Activated naive CD8-positive, alpha-beta T cell treated with anti-CD3 and anti-CD28 coated beads for 36 hours (primary cell): ENCODE measurements around the gene PRKN. TPM values are rescaled to one million over a fixed set of nuclear protein-coding genes. Genes with fewer than 3 reads are reported as not detected.
"Not testable (repeated sequence)": the region's sequence is repeated elsewhere in the genome, so short reads cannot be mapped to it uniquely, and the experiment has no call there.

Source experiments
- DNase-seq: peaks from one replicate; pipeline ENCODE4 v3.0.0; 2021
- H3K27ac Mint-ChIP-seq: one replicate; pipeline ENCODE4 v1.8.0; 2022; ENCODE audit warnings: mild to moderate bottlenecking, moderate library complexity, mixed read lengths
- H3K27me3 Mint-ChIP-seq: one replicate; pipeline ENCODE4 v1.8.0; 2022; ENCODE audit warnings: mild to moderate bottlenecking, mixed read lengths
- H3K36me3 Mint-ChIP-seq: one replicate; pipeline ENCODE4 v1.8.0; 2021; ENCODE audit warnings: mild to moderate bottlenecking, mixed read lengths
- H3K4me1 Mint-ChIP-seq: one replicate; pipeline ENCODE4 v1.8.0; 2021; ENCODE audit warnings: mixed read lengths
- H3K4me3 Mint-ChIP-seq: one replicate; pipeline ENCODE4 v1.8.0; 2022; ENCODE audit warnings: mild to moderate bottlenecking, moderate library complexity, mixed read lengths
- H3K9me3 Mint-ChIP-seq: one replicate; pipeline ENCODE4 v1.8.0; 2022; ENCODE audit warnings: mixed read lengths
- total RNA-seq, 2 experiments: library from RNA; stranded (reverse); gene quantifications; one replicate each; pipeline ENCODE4 v1.2.3, GENCODE V29; 2021

PRKN gene
- total RNA-seq, 2 experiments from 2014 or later, result 0.26 to 0.52 TPM

DNA sequence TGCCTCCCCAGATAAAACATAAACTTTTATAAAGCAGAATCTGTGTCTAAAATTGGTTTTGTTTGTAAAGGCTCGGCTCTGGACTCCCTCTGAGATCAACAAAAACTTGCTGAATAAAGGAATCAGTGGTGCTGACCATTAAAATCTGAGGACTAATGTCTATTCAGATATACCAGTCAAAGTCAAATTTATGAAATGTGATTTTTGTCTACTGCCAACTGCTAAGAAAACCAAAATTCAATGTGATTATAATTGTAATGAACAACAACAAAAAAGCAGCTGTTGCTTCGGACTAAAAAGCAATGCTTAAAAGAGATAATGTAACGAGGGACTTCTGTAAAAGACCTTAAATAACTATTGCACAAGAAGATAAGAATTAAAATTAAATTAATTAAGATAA lies 26.6 kb downstream of the PRKN start:
- Mint-ChIP-seq H3K27ac (no peak overlapping the region), H3K4me3 (no peak overlapping the region), H3K4me1 (no peaks in the 10 kb centered on the region), H3K36me3 (no peaks in the 10 kb centered on the region), H3K9me3 (no peaks in the 10 kb centered on the region), H3K27me3 (no peaks in the 10 kb centered on the region)
- no peak for DNase-seq

- no peaks in the 10 kb centered on the region for H3K4me1 Mint-ChIP-seq
These were observed 27.6 kb downstream of the PRKN start for GRCh38 chr6:162699961-162700360.

DNA sequence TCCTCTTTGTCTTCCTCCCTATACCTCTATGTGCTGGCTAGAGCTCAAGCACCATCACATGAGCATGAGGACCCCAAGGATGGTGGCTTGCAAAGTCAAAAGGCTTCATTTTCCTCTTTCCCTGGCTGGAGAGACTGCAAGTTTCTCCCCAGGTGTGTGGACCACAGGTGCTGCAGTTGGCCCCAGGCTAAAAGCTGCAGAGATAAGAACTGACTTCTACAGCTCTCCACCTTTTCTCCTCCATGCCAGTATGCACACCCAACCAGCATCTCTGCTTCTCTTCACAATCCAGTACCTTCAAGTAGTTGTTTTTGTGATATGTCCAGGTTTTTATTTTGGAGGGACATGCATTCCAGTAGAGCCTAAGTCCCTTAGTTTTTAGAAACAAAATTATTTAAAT lies 29.1 kb downstream of the PRKN start:
- Mint-ChIP-seq H3K27me3 (no peaks in the 10 kb centered on the region), H3K9me3 (no peaks in the 10 kb centered on the region), H3K4me1 (no peaks in the 10 kb centered on the region), H3K27ac (no peak overlapping the region), H3K4me3 (no peak overlapping the region), H3K36me3 (peaks cover 5% of the 10 kb centered on the region)
- no peak for DNase-seq

More at GRCh38 chr6:162699961-162700360, 27.6 kb downstream of the PRKN start:
- H3K4me3 Mint-ChIP-seq, result no peak overlapping the region
- H3K9me3 Mint-ChIP-seq, result no peaks in the 10 kb centered on the region
- no peaks in the 10 kb centered on the region for H3K36me3 Mint-ChIP-seq
- H3K27me3 Mint-ChIP-seq, result no peaks in the 10 kb centered on the region
- no peak for DNase-seq
- no peak overlapping the region for H3K27ac Mint-ChIP-seq

- Mint-ChIP-seq H3K9me3 (no peaks in the 10 kb centered on the region), H3K4me3 (no peak overlapping the region), H3K4me1 (no peaks in the 10 kb centered on the region), H3K27ac (no peak overlapping the region), H3K36me3 (peaks cover 5% of the 10 kb centered on the region), H3K27me3 (no peaks in the 10 kb centered on the region)
- DNase-seq, result no peak
These were observed 29.6 kb downstream of the PRKN start for GRCh38 chr6:162697872-162698403.

DNA sequence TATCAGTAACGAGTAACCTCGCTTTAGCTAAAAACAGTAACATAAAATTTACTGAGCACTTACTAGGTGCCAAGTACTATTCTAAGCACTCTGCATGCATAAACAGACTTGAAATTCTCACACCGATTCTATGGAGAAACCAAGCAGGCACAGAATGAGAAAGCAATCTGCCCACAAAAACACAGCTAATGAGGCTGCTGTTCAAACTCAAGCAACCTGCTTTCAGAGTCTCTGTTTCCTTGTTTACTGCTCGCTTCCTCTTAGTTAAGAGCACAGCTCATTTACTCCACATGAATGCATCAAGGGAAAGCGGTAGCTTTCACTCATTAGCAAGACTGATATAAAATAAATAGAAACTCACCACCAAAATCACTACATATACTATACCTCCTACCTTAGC lies 37.4 kb downstream of the PRKN start:
- H3K27ac Mint-ChIP-seq, result no peak overlapping the region
- DNase-seq, result no peak
- H3K4me3 Mint-ChIP-seq, result no peak overlapping the region
- no peaks in the 10 kb centered on the region for H3K9me3 Mint-ChIP-seq
- H3K27me3 Mint-ChIP-seq, result no peaks in the 10 kb centered on the region
- H3K36me3 Mint-ChIP-seq, result peaks cover 5% of the 10 kb centered on the region
- no peaks in the 10 kb centered on the region for H3K4me1 Mint-ChIP-seq

DNA sequence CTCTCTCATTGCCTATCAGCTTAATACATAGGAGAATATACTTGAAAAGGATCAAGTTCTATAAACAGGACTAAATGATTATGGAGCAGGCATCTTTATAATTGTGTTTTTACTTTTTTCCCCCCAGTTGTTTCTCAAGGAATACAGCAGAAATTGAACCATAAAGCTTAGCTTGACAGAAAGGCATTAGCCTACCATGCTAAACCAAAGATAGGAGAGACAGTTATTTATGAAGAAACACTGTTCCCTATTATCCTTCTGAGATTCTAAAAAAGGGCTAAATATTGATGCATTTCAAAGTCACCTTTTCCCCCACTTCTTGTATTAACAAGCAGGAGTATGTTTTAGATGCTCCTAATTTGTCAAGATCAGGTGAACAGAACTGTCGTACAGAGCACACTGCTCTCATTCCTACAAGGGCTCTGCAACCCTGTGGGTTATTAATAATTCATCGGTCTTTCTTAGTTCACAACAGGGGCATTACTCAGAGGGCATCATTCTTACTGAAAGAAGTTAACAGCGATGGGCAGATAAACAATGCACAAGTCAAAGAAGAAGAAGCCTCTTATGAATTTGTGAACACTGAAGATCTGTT lies 38.7 kb downstream of the PRKN start:
- no peak overlapping the region for H3K27ac Mint-ChIP-seq
- peaks cover 4% of the 10 kb centered on the region for H3K36me3 Mint-ChIP-seq
- no peaks in the 10 kb centered on the region for H3K9me3 Mint-ChIP-seq
- no peak for DNase-seq
- H3K4me1 Mint-ChIP-seq, result no peaks in the 10 kb centered on the region
- no peak overlapping the region for H3K4me3 Mint-ChIP-seq
- H3K27me3 Mint-ChIP-seq, result no peaks in the 10 kb centered on the region

DNA sequence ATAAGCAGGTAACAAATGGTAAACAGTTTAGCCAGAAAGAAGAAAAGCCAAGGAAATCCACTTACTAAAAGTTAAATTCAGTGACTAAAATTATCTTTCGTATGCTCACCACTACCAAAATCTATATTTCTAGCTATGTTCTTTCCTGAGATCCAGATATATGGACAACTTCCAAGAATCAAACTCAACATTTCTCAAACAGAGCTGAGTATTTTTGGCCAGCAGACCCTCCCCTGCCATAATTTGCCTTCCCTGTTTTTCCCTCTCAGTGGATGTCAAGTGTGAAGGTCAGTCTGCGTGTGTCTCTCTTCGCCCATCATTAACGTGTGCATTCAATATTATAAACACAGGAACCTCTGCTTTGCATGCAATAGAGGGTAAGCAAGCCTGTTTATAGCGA lies 42.0 kb downstream of the PRKN start:
- Mint-ChIP-seq H3K4me1 (no peaks in the 10 kb centered on the region), H3K27me3 (no peaks in the 10 kb centered on the region), H3K27ac (no peak overlapping the region), H3K4me3 (no peak overlapping the region), H3K36me3 (no peaks in the 10 kb centered on the region), H3K9me3 (peaks cover 4% of the 10 kb centered on the region)
- no peak for DNase-seq

- H3K36me3 Mint-ChIP-seq, result no peaks in the 10 kb centered on the region
- no peaks in the 10 kb centered on the region for H3K27me3 Mint-ChIP-seq
- no peak overlapping the region for H3K4me3 Mint-ChIP-seq
- no peaks in the 10 kb centered on the region for H3K4me1 Mint-ChIP-seq
- H3K27ac Mint-ChIP-seq, result no peak overlapping the region
- H3K9me3 Mint-ChIP-seq, result peaks cover 4% of the 10 kb centered on the region
- no peak for DNase-seq
These were observed 42.6 kb downstream of the PRKN start for GRCh38 chr6:162684961-162685360.

DNA sequence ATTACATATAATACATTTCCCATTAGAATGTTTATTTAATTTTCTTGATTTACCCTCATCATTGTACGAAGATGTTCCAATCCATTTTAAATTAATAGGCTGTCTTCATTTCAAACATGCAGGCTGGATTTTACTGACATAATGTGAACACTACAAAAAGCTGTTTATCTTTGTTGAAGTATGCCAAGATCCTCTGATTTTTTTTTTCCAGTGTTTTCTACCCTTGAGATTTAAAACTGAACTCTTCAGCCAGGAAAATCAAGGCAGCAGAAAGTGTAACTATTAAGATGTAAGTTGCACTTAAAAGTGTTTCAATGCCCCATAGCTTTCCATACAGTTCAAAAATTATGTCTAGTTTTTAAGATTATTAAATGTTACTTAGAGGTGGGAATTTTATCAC lies 43.5 kb downstream of the PRKN start:
- H3K36me3 Mint-ChIP-seq, result no peaks in the 10 kb centered on the region
- H3K9me3 Mint-ChIP-seq, result peaks cover 4% of the 10 kb centered on the region
- no peak overlapping the region for H3K27ac Mint-ChIP-seq
- H3K4me1 Mint-ChIP-seq, result no peaks in the 10 kb centered on the region
- DNase-seq, result no peak
- H3K4me3 Mint-ChIP-seq, result no peak overlapping the region
- H3K27me3 Mint-ChIP-seq, result no peaks in the 10 kb centered on the region

GRCh38 chr6:162683135-162683534 lies 44.4 kb downstream of the PRKN start:
- Mint-ChIP-seq H3K9me3 (peaks cover 4% of the 10 kb centered on the region), H3K4me3 (no peak overlapping the region), H3K27me3 (no peaks in the 10 kb centered on the region), H3K4me1 (no peaks in the 10 kb centered on the region), H3K36me3 (no peaks in the 10 kb centered on the region), H3K27ac (no peak overlapping the region)
- DNase-seq, result no peak

- no peak overlapping the region for H3K4me3 Mint-ChIP-seq
- H3K9me3 Mint-ChIP-seq, result peaks cover 4% of the 10 kb centered on the region
- DNase-seq, result no peak
- H3K36me3 Mint-ChIP-seq, result no peaks in the 10 kb centered on the region
- H3K4me1 Mint-ChIP-seq, result no peaks in the 10 kb centered on the region
- no peaks in the 10 kb centered on the region for H3K27me3 Mint-ChIP-seq
- no peak overlapping the region for H3K27ac Mint-ChIP-seq
These were observed 46.1 kb downstream of the PRKN start for GRCh38 chr6:162681447-162681846.

- Mint-ChIP-seq H3K4me1 (no peaks in the 10 kb centered on the region), H3K4me3 (no peak overlapping the region), H3K36me3 (no peaks in the 10 kb centered on the region), H3K27ac (no peak overlapping the region), H3K9me3 (peaks cover 4% of the 10 kb centered on the region), H3K27me3 (no peaks in the 10 kb centered on the region)
- no peak for DNase-seq
These were observed 46.7 kb downstream of the PRKN start for GRCh38 chr6:162680871-162681270.

DNA sequence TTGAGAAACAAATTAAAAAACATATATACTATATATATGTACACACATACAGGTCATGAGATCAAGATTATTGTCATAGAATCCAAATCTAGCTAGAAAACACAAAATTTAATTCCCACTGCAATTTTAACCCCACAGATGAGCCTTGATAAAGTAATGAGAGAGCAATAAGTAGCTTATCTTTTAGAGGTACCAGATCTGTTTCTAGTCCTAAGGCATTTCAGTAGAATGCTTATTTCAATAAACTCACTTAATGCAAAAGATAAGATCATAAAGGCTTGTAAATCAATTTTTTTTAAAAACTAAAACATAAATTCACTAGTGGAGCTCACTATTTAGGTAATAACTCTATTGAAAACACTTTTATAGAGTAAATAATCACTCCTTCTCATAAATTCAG lies 47.2 kb downstream of the PRKN start:
- H3K4me3 Mint-ChIP-seq, result no peak overlapping the region
- H3K9me3 Mint-ChIP-seq, result peaks cover 4% of the 10 kb centered on the region

DNA sequence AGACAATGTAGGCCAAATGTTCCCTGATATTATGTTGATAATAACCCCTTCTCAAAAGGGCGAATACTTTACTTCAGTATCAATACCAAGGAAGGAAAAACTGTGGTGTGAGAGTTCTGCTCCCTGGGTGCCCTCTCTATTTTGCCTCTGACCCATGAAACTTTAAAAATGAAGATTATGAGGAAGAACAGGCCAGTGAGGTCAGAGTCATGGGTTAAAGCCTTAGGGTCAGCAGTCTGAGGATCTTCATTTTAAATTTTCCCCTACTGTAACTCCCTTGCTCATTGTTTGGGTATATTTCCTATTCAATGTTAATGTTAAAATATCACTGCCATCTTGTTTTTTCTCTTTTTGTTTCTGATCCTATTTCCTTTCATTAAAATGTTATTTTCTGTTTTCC lies 47.9 kb downstream of the PRKN start:
- Mint-ChIP-seq H3K4me3 (no peak overlapping the region), H3K9me3 (peaks cover 4% of the 10 kb centered on the region), H3K27me3 (no peaks in the 10 kb centered on the region), H3K36me3 (no peaks in the 10 kb centered on the region), H3K27ac (no peak overlapping the region), H3K4me1 (no peaks in the 10 kb centered on the region)
- DNase-seq, result no peak

More for the DNA sequence above, 47.2 kb downstream of the PRKN start:
- H3K4me1 Mint-ChIP-seq, result no peaks in the 10 kb centered on the region
- no peaks in the 10 kb centered on the region for H3K36me3 Mint-ChIP-seq
- H3K27me3 Mint-ChIP-seq, result no peaks in the 10 kb centered on the region
- DNase-seq, result no peak
- H3K27ac Mint-ChIP-seq, result no peak overlapping the region

DNA sequence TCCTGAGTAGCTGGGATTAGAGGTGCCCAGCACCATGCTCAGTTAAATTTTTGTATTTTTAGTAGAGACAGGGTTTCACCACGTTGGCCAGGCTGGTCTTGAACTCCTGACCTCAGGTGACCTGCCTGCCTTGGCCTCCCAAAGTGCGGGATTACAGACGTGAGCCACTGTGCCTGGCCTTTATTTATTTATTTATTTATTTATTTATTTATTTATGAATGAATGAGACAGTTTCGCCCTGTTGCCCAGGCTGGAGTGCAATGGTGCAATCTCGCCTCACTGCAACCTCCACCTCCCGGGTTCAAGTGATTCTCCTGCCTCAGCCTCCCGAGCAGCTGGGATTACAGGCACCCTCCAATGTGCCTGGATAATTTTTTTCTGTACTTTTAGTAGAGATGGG lies 48.7 kb downstream of the PRKN start:
- not testable (repeated sequence) for H3K36me3 Mint-ChIP-seq, H3K4me1 Mint-ChIP-seq, DNase-seq, H3K27ac Mint-ChIP-seq, H3K9me3 Mint-ChIP-seq, H3K27me3 Mint-ChIP-seq, H3K4me3 Mint-ChIP-seq

DNA sequence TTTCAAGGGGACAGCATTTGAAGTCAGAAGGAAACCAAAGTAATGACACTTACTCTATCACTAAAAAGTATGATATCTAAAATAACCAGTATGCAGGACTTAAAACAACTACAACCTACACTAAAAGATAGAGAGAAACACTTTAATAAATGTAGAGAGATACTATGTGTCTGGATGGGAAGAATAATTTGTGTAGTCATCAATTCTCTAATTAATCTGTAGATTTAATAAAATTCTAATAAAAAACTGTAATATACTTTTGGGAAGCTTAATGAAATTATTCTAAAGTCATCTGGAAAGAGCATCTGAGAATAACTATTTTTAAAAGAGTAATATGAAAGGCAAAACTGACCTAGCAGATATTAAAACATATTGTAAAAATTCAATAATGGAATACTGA lies 52.1 kb downstream of the PRKN start:
- H3K27ac Mint-ChIP-seq, result no peak overlapping the region
- no peak for DNase-seq
- no peaks in the 10 kb centered on the region for H3K36me3 Mint-ChIP-seq
- H3K27me3 Mint-ChIP-seq, result no peaks in the 10 kb centered on the region
- no peak overlapping the region for H3K4me3 Mint-ChIP-seq
- H3K9me3 Mint-ChIP-seq, result no peaks in the 10 kb centered on the region
- no peaks in the 10 kb centered on the region for H3K4me1 Mint-ChIP-seq
